Adrenal gland (tissue), 5 donors: Measurements from ENCODE around the gene SNX30.

Experiments
- CTCF ChIP-seq, 6 experiments: fragments of 450-650 bp in 4 of 6; fragments of 200-600 bp in 2 of 6; sonication (generic) in 1 of 6; IDR thresholded peaks; 1 replicate in 5 of 6; 2 replicates in 1 of 6; pipeline versions ENCODE4 v1.5.1 to v1.8.0; 2016 to 2021; ENCODE audit warnings: antibody characterized with exemption in 6 of 6, mild to moderate bottlenecking in 2 of 6, moderate library complexity in 1 of 6
- POLR2A ChIP-seq, 2 donors: fragments of 450-650 bp; IDR thresholded peaks; one replicate each; pipeline ENCODE4 v1.6.1; 2017; ENCODE audit warnings: antibody characterized with exemption in 2 of 2, mild to moderate bottlenecking in 2 of 2, moderate library complexity in 1 of 2
- donor health status: DM: no; HTN: no; CAD: no.

- peak in 1 of 6 experiments; percentile 18 for TF ChIP-seq CTCF (IDR thresholded peaks at IDR 0.05)
- peak in 1 of 2 donors; percentile 81 for TF ChIP-seq POLR2A (IDR thresholded peaks at IDR 0.05)
Measured at GRCh38 chr9:112717661-112718331, 32.8 kb upstream of the SNX30 start, which contains the start of gene INIP.
